H9 (cell line): ENCODE data around the gene LAIR2. TPM values are rescaled to one million over a fixed set of nuclear protein-coding genes. Genes with fewer than 3 reads are reported as not detected.

Source experiments
- DNase-seq: peaks from one replicate; pipeline ENCODE4 v3.0.0-alpha.2; 2017
- H2AFZ ChIP-seq: one replicate; pipeline ENCODE4 v1.6.1; 2013; ENCODE audit warnings: mild to moderate bottlenecking, low read length, control low read depth, moderate library complexity
- H2AK5ac ChIP-seq: 2 replicates; pipeline ENCODE4 v1.6.1; 2013; ENCODE audit warnings: low read length, control low read depth, mixed read lengths; ENCODE audit not compliant: insufficient read length
- H2BK120ac ChIP-seq: one replicate; pipeline ENCODE4 v1.6.1; 2013; ENCODE audit warnings: low read depth, mild to moderate bottlenecking, low read length, control low read depth, inconsistent platforms; ENCODE audit not compliant: poor library complexity, severe bottlenecking
- H2BK12ac ChIP-seq: 2 replicates; pipeline ENCODE4 v1.6.1; 2013; ENCODE audit warnings: low read length, control low read depth, mixed read lengths, low read depth; ENCODE audit not compliant: insufficient read length
- H2BK15ac ChIP-seq: 2 replicates; pipeline ENCODE4 v1.6.1; 2013; ENCODE audit warnings: low read depth, low read length, control low read depth
- H2BK20ac ChIP-seq: one replicate; pipeline ENCODE4 v1.6.1; 2013; ENCODE audit warnings: low read depth, mild to moderate bottlenecking, low read length, control low read depth, inconsistent platforms; ENCODE audit not compliant: poor library complexity, severe bottlenecking
- H2BK5ac ChIP-seq: 2 replicates; pipeline ENCODE4 v1.6.1; 2013; ENCODE audit warnings: low read length, control low read depth, mixed read lengths; ENCODE audit not compliant: insufficient read length
- H3K14ac ChIP-seq: 2 replicates; pipeline ENCODE4 v1.6.1; 2013; ENCODE audit warnings: low read length, control low read depth; ENCODE audit not compliant: insufficient read depth
- H3K18ac ChIP-seq: 2 replicates; pipeline ENCODE4 v1.6.1; 2013; ENCODE audit warnings: low read depth, mild to moderate bottlenecking, mixed read lengths, low read length, control low read depth; ENCODE audit not compliant: insufficient read length
- H3K23ac ChIP-seq: 2 replicates; pipeline ENCODE4 v1.6.1; 2013; ENCODE audit warnings: low read length, control low read depth, mixed read lengths, low read depth; ENCODE audit not compliant: insufficient read length
- H3K23me2 ChIP-seq: 2 replicates; pipeline ENCODE4 v1.6.1; 2013; ENCODE audit warnings: low read depth, mild to moderate bottlenecking, mixed read lengths, low read length, control low read depth; ENCODE audit not compliant: insufficient read length, poor library complexity, severe bottlenecking
- H3K27ac ChIP-seq: 2 replicates; pipeline ENCODE4 v1.5.1; 2013; ENCODE audit warnings: low read length, control low read depth, mixed read lengths, low read depth; ENCODE audit not compliant: insufficient read length
- H3K27me3 ChIP-seq: 2 replicates; pipeline ENCODE4 v1.6.1; 2013; ENCODE audit warnings: low read length, control low read depth, inconsistent platforms; ENCODE audit not compliant: insufficient read depth
- H3K4ac ChIP-seq: 2 replicates; pipeline ENCODE4 v1.6.1; 2013; ENCODE audit warnings: low read depth, mild to moderate bottlenecking, control low read depth, inconsistent platforms, low read length, moderate library complexity
- H3K4me1 ChIP-seq: 2 replicates; pipeline ENCODE4 v1.6.1; 2013; ENCODE audit warnings: low read length, control low read depth, inconsistent platforms; ENCODE audit not compliant: insufficient read depth
- H3K4me2 ChIP-seq: 2 replicates; pipeline ENCODE4 v1.6.1; 2013; ENCODE audit warnings: low read length, control low read depth, mixed read lengths; ENCODE audit not compliant: insufficient read length, insufficient read depth
- H3K56ac ChIP-seq: 2 replicates; pipeline ENCODE4 v1.6.1; 2013; ENCODE audit warnings: low read depth, mild to moderate bottlenecking, mixed read lengths, low read length, control low read depth; ENCODE audit not compliant: insufficient read length
- H3K79me1 ChIP-seq: 2 replicates; pipeline ENCODE4 v1.6.1; 2013; ENCODE audit warnings: low read depth, mild to moderate bottlenecking, moderate library complexity, low read length, control low read depth, inconsistent platforms; ENCODE audit not compliant: insufficient read depth, poor library complexity, severe bottlenecking
- H3K79me2 ChIP-seq: 2 replicates; pipeline ENCODE4 v1.6.1; 2013; ENCODE audit warnings: low read length, control low read depth, inconsistent platforms; ENCODE audit not compliant: insufficient read depth
- H3K9ac ChIP-seq: 2 replicates; pipeline ENCODE4 v1.6.1; 2013; ENCODE audit warnings: low read length, control low read depth, mixed read lengths; ENCODE audit not compliant: insufficient read length; ENCODE audit errors: extremely low read depth
- H3K9me3 ChIP-seq: one replicate; pipeline ENCODE4 v1.6.1; 2013; ENCODE audit warnings: low read depth, low read length, inconsistent platforms; ENCODE audit not compliant: control insufficient read depth
- H3T11ph ChIP-seq: one replicate; pipeline ENCODE4 v1.6.1; 2013; ENCODE audit warnings: mild to moderate bottlenecking, low read length, control low read depth, inconsistent platforms
- H4K20me1 ChIP-seq: one replicate; pipeline ENCODE4 v1.6.1; 2013; ENCODE audit not compliant: control insufficient read depth, insufficient read length, insufficient read depth
- H4K5ac ChIP-seq: 2 replicates; pipeline ENCODE4 v1.6.1; 2013; ENCODE audit warnings: low read depth, mild to moderate bottlenecking, mixed read lengths, low read length, control low read depth; ENCODE audit not compliant: insufficient read length
- H4K8ac ChIP-seq: replicated peaks from 2 replicates; pipeline ENCODE4 v1.6.1; 2013; ENCODE audit warnings: low read length, control low read depth, mixed read lengths, low read depth; ENCODE audit not compliant: insufficient read length
- H4K91ac ChIP-seq: 2 replicates; pipeline ENCODE4 v1.6.1; 2013; ENCODE audit warnings: low read depth, mild to moderate bottlenecking, moderate library complexity, mixed read lengths, low read length, control low read depth; ENCODE audit not compliant: insufficient read length
- H3K27ac Mint-ChIP-seq, 3 experiments: 2 replicates in 2 of 3; 3 replicates in 1 of 3; pipeline ENCODE4 v1.8.0; 2020 to 2021; ENCODE audit warnings: mixed read lengths in 3 of 3, mild to moderate bottlenecking in 1 of 3, moderate library complexity in 1 of 3
- H3K27me3 Mint-ChIP-seq: 2 replicates; pipeline ENCODE4 v1.8.0; 2021; ENCODE audit warnings: low read depth, mild to moderate bottlenecking, moderate library complexity, mixed read lengths
- H3K36me3 Mint-ChIP-seq, 3 experiments: 2 replicates in 2 of 3; 3 replicates in 1 of 3; pipeline ENCODE4 v1.8.0; 2020 to 2021; ENCODE audit warnings: low read depth in 3 of 3, mixed read lengths in 3 of 3; ENCODE audit not compliant: insufficient read depth in 1 of 3
- H3K4me1 Mint-ChIP-seq, 2 experiments: 2 replicates each; pipeline ENCODE4 v1.8.0; 2020; ENCODE audit warnings: mixed read lengths in 2 of 2
- H3K4me3 Mint-ChIP-seq, 2 experiments: 2 replicates in 1 of 2; 3 replicates in 1 of 2; pipeline ENCODE4 v1.8.0; 2020 to 2021; ENCODE audit warnings: mild to moderate bottlenecking in 2 of 2, mixed read lengths in 2 of 2, moderate library complexity in 1 of 2
- H3K9me3 Mint-ChIP-seq, 2 experiments: 2 replicates in 1 of 2; 3 replicates in 1 of 2; pipeline ENCODE4 v1.8.0; 2020; ENCODE audit warnings: mild to moderate bottlenecking in 2 of 2, mixed read lengths in 2 of 2, moderate library complexity in 1 of 2
- CTCF ChIP-seq: fragments of 200-600 bp; sonication (generic); conservative IDR thresholded peaks from 3 replicates; pipeline ENCODE4 v1.8.0; 2021; ENCODE audit warnings: antibody characterized with exemption, mild to moderate bottlenecking
- WGBS: extraction: QIAGEN DNeasy Blood & Tissue Kit; methylation state at CpG from one replicate; pipeline ENCODE4 v1.1.7; 2013; ENCODE audit warnings: missing lambda C conversion rate, low lambda C conversion rate, mixed read lengths; ENCODE audit not compliant: insufficient read length; ENCODE audit errors: extremely low coverage; 5-methylcytosine and 5-hydroxymethylcytosine counted together
- long read RNA-seq: library from polyadenylated mRNA; unstranded; transcript quantifications from one replicate; pipeline ENCODE4 v2.0.0, GENCODE V29; 2020
- total RNA-seq: library from RNA; stranded (reverse); gene quantifications from 2 replicates; pipeline ENCODE4 v1.2.1, GENCODE V29; 2021

Gene LAIR2, protein sequence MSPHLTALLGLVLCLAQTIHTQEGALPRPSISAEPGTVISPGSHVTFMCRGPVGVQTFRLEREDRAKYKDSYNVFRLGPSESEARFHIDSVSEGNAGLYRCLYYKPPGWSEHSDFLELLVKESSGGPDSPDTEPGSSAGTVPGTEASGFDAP
- not detected in 2 replicates for total RNA-seq
- long read RNA-seq, result 0 reads

- Histone ChIP-seq H3K4me1 (no peaks in the 10 kb centered on the region), H4K5ac (no peak within 1 kb of the TSS), H4K8ac (no peak within 1 kb of the TSS), H2AK5ac (no peak within 1 kb of the TSS), H2BK120ac (no peak within 1 kb of the TSS), H3T11ph (no peak within 1 kb of the TSS), H3K9me3 (peaks cover 31% of the 10 kb centered on the region), H2BK12ac (no peak within 1 kb of the TSS), H3K4me2 (no peak within 1 kb of the TSS), H4K20me1 (no peaks in the 10 kb centered on the region), H3K79me1 (no peaks in the 10 kb centered on the region), H3K27ac (no peak within 1 kb of the TSS), H3K18ac (no peak within 1 kb of the TSS), H3K79me2 (no peaks in the 10 kb centered on the region), H3K23me2 (no peaks in the 10 kb centered on the region), H3K23ac (no peak within 1 kb of the TSS), H3K9ac (no peak within 1 kb of the TSS), H3K14ac (no peak within 1 kb of the TSS), H3K56ac (no peak within 1 kb of the TSS), H2BK5ac (no peak within 1 kb of the TSS), H2BK20ac (no peak within 1 kb of the TSS), H2BK15ac (no peak within 1 kb of the TSS), H3K27me3 (no peaks in the 10 kb centered on the region), H4K91ac (no peak within 1 kb of the TSS), H2AFZ (no peak within 1 kb of the TSS), H3K4ac (no peak within 1 kb of the TSS)
- Mint-ChIP-seq H3K4me3 (no peak within 1 kb of the TSS; a peak in 1 of 5 replicates), H3K27me3 (peaks cover 7% of the 10 kb centered on the region), H3K9me3 (peaks cover 84 to 94% of the 10 kb centered on the region in 2 experiments), H3K36me3 (peaks cover 6 to 26% (median 8%) of the 10 kb centered on the region in 3 experiments; a peak in 3 of 7 replicates), H3K27ac (no peak within 1 kb of the TSS), H3K4me1 (no peaks in the 10 kb centered on the region)
- no peak for DNase-seq
- no CpG with 5 or more reads among the region's 14 CpGs for WGBS
- TF ChIP-seq CTCF, result no peak
Observed at GRCh38 chr19:54502518-54503048, at the start of gene LAIR2. TSS of gene LAIR2 (plus strand) at chr19:54502831. CDS start at chr19:54502919, 88 bp downstream.
